NCI-H1105 (cell line): ENCODE results near the gene MYL5.
"Not testable (repeated sequence)": the region's sequence is repeated elsewhere in the genome, so short reads cannot be mapped to it uniquely, and the experiment has no call there.

Experiments
- DNase-seq: peaks from one replicate; lab custom pipeline; 2025; lab: John Stamatoyannopoulos, UW

Gene MYL5

DNA sequence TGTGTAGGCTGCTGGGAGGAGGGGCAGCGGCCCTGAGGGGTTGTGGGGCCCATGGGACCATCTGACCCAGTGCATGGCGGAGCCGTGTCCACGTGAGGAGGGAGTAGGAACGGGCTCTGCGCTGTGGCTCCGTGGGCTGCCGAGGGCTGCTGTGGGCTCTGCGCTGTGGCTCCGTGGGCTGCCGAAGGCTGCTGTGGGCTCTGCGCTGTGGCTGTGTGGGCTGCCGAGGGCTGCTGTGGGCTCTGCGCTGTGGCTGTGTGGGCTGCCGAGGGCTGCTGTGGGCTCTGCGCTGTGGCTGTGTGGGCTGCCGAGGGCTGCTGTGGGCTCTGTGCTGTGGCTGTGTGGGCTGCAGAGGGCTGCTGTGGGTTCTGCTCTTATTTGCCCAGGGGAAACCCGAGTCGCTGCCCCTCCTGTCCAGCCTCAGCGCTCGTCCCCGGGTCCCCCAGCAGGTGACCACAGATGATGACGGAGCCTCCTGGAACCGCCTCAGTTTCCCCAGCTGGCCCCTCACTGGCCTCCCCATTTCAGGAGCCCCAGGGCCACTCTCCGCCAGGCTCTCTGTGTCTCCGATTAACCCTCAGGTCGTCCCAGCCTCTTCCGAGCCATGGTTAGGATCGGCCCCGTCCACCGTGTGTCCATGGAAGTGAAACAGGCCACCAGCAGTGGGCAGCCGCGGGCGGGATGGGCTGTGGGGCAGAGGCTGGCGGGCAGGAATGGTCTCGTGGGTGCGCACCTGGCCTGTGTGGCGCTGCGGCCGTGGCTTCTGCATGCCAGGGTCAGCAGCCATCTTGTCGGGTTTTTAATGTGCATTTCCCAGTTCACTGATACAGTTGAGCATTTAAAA is 51.3 kb downstream of the MYL5 start:
- DNase-seq, result no peak

DNA sequence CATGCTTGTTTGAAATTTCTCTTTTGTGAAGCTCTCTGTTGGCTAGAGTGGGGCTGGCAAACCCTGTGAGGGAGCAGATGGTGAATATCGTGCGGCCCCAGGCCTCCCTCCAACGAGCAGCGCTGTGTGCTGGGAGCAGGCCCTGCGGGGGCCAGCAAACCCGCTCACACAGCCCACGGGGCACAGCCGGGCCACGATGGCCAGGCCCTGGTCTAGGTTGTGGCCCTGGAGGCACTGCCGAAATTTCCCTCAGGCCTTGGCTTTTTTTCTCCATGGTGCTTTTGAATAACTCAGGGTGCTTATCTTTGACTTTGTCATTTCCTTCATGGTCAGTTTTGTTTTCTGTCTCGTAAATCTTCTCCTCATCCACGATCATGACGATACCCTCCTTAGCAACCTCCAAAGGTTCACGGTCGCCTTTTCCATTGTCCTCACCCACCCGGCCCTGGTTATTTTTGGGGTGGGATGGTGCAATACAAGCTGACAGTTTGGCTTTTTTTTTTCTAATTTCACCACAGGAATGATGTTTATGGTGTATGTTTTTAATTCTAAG is 52.0 kb downstream of the MYL5 start:
- DNase-seq, result no peak

DNA sequence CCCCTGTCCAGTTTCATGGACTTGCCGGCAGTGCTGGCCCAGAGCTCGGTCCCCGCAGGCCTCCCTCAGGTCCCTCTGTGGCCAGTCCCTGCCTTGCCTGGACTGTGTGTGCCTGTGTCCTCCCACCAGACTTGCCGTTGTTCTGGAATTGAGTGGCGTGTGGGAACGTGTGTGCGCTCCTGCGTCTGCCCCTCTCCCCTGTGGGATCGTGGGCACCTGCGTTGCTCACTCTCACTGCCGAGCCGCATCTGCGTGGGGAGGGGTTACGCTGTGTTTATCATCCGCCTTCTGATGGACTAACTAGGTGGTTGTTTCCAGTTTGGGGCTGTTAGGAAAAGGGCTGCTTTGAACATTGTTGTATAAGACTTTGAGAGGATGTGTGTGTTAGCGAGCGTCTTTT is 52.5 kb downstream of the MYL5 start:
- no peak for DNase-seq

DNA sequence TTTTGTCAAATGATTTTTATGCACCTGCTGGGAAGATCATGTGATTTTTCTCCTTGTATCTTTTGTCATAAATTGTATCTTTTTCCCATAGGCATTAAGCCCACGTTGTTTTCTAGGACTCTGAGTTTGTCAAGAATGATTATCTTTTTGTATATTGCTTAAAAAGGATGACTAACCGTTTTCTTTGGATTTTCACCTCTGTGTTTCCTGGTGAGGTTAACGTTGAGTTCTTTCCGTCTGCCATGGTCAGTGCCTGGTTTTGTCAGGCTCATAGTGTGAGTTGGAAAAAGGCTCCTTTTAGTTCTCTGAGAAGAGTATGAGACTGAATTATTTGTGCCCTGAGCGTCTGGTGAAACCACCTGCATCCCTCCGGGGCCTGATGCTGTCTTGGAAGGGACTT is 53.2 kb downstream of the MYL5 start:
- DNase-seq, result no peak

DNA sequence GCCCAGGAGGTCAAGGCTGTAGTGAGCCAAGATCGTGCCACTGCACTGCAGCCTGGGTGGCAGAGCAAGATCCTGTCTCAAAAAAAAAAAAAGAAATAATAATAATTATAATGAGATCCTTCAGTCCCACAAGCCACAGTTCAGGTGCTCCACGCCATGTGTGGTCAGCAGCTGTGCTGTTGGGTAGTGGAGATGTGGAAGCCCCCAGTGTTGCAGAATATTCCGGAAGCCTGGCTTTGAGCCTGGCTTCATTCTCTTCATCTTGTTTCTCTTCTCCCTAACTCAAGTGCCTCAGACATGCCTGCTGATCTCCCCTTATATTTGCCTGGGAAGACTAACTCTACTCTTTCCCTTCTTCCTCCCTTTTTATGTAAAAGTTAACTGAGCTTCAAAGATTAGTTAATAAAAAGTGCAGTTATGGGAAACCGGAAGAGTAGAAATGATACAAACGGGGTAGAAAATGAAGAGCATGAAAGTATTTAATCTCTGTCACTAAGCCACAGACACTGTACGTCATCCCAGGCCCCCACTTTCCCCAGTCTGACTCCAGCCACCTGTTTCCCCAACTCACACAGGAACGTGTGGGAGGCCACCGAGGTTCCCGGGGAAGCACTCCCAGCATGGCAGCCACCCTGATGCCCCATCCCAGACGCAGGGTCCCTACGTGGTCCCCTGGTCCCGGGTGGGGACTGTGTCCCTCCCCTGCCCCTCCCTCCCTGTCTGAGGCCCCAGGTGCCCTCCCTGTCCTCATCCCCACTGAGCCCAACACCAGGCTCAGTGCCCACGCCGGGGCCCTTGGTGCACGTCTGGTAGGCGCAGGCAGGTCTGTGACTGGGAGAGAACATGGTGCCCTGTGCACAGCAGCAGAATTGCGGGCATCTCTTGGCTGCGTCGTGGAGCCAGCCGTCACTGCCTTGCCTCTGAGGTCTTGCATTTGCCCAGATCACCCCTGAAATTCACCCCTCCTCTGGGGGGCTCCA is 55.3 kb downstream of the MYL5 start:
- no peak for DNase-seq

DNA sequence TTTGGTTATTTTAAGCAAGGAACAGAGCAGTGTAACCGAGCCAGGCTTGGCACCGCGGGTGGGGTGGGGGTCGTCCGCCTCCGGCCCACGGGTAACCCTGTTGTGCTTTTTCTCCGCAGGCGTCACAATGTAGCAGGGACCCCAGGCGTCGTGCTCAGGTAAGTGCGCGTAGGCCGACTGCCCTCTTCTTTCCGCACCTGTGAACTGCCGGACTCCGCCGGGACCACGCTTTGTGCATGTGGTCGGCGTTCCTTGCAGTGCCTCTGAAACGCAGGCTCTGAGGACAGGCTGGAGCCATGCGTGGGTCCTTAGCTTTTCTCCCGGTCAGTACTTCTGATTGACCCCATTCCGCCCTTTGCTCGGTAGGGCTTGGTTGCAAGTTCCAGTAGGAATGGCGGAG is 56.2 kb downstream of the MYL5 start:
- DNase-seq, result no peak

DNA sequence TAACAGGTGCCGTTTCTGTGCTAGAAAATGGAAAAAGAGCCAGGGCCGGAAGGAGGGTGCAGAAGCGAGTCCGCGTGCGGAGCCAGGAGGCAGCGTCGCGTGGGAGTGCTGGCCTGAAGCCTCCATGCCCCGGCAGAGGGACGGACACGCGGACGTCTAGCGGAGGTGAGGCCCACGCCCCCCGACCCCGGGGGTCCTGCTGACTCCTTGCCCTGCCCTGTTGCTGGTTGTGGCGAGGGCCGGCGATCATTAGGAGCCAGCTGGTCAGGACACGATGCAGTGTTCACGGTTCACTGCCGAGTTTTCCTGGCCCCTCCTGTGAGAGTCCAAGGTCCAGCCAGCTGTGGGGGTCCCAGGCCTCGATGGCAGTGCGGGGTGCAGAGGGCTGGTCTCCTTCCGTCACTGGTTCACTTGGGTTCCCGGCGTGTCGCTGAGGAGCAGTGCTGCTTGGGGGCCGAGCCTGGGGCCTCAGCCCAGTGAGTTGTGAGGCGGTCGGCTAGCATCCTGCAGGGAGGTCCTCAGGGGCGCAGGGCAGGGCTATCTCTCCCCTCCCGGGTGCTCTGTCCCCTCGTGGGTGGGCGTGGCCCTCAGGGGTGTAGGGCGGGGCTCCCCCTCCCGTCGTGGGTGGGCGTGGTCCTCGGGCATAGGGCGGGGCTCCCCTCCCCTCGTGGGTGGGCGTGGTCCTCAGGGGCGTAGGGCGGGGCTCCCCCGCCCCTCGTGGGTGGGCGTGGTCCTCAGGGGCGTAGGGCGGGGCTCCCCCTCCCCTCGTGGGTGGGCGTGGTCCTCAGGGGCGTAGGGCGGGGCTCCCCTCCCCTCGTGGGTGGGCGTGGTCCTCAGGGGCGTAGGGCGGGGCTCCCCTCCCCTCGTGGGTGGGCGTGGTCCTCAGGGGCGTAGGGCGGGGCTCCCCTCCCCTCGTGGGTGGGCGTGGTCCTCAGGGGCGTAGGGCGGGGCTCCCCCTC is 56.9 kb downstream of the MYL5 start:
- not testable (repeated sequence) for DNase-seq
